AG08395 (cell line): ENCODE data around the gene WIPF2.

Source experiments
- DNase-seq: peaks from one replicate; pipeline ENCODE4 v3.0.0; 2012; ENCODE audit warnings: mixed read lengths, low spot score

Gene WIPF2

DNA sequence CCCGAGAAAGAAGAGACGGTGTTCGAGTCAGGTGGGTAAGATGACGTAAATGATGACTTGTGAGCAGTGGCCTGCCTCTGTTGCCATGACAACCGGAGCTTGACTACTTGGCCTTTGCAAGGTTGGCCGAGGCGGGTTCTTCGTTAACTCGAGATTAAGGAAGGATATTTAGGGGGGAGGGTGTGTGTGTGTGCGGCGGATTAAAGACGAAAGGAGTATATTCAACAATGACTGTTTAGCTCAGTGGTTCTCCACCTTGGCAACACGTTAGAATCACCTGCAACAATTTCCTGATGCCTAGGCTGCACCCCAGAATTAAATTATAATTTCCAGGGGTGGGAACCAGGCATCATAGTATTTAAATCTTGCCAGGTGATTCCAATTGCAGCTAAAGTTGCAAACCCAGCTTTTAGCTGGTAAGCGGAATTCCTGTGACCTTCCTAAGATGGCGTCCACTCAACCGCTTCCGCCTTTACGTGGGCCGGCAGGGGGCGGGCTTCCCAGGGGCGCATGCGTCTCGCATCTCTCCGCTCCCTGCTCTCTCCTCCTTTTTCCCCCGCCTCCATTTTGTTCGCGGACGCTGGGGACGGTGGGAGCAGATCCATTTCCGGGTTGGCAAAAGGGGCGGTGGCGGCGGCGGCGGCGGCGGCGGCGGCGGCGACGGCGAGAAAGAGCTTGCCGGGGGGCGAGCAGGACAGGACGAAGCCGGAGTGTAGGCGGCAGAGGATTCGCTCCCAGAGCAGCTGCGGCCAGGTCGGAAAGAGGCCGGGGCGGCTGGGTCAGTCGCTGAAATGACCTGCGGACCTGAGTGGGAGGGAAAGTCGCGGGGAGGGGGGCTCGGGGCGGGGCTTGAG lies at the start of gene WIPF2:
Gene WIPF2 (plus strand): TSS at position 565 of the 854 bp plus-strand sequence. CDS start 37,156 bp downstream, outside the sequence.
- DNase-seq, result peak; percentile 97

GRCh38 chr17:40170325-40170724 lies 48.8 kb upstream of the WIPF2 start:
- no peak for DNase-seq

- no peak for DNase-seq
Observed at GRCh38 chr17:40171750-40172149, 47.4 kb upstream of the WIPF2 start.

- DNase-seq, result no peak
Observed at GRCh38 chr17:40173091-40173777, 45.9 kb upstream of the WIPF2 start.

DNA sequence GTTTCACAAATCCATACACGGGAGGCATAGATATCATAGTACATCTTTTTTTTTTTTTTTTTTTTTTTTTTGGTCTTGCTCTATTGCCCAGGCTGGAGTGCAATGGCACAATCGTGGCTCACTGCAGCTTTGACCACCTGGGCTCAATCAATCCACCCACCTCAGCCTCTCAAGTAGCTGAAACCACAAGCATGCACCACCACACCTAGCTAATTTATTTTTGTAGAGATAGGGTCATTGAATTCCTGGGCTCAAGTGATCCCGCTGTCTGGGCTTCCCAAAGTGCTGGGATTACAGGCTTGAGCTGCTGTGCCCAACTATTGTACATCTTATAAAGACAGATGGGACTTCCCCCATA lies 45.3 kb upstream of the WIPF2 start:
- no peak for DNase-seq

DNA sequence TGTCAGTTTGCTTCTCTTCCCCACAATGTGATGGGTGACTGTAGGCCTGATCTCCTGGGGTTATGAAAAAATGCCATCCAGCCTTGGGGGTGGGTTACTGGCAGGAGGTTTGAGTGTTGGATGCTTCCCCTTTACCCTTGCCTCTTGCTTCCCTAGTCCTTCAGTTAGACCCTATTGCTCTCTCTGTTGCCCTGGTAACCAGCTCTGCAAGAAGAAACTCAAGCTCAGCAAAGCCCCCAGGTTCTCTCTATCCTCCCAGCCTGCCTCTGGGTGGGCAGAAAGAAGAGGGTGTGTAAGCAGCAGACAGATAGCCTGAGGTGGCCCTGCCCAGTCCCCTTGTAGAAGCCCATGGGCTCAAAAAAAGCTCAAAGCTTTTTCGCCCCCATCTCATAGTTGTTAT lies 44.6 kb upstream of the WIPF2 start:
- DNase-seq, result no peak

GRCh38 chr17:40175928-40176753 lies 43.0 kb upstream of the WIPF2 start:
- DNase-seq, result no peak

GRCh38 chr17:40176754-40177110 lies 42.4 kb upstream of the WIPF2 start:
- DNase-seq, result no peak

DNA sequence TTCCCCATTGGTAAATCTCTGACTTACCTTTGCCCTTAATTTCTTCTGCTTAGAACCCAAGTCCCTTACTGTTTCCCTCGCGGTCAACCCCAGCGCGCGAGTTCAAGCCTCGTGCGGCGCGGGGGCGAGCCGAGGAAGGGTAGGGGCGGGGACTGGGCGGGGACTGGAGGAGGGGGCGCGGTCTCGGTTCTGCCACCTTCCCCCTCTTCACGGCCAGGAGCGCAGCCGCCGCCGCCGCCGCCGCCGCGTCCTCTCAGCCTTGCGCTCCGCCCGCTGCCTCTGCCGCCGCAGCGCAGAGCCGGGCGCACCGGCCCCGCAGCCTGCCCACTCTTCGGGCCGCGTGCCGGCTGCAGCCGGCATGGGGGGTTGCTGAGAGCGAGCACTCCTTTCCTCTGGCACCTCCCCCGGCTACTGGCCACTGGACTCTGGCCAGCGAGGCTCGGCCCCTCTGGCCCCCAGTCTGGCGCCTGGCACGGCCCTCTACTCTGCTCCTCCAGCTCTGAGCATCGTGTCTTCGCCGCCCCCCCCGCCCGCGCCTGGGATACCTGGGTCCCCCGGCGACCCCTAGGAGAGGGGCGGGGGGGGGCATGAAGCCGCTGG lies 41.7 kb upstream of the WIPF2 start, which contains the start of gene RAPGEFL1:
Gene RAPGEFL1 (plus strand): TSS at position 196 of the 600 bp plus-strand sequence. CDS start 392 bp downstream, at position 588.
- DNase-seq, result peak; percentile 80

DNA sequence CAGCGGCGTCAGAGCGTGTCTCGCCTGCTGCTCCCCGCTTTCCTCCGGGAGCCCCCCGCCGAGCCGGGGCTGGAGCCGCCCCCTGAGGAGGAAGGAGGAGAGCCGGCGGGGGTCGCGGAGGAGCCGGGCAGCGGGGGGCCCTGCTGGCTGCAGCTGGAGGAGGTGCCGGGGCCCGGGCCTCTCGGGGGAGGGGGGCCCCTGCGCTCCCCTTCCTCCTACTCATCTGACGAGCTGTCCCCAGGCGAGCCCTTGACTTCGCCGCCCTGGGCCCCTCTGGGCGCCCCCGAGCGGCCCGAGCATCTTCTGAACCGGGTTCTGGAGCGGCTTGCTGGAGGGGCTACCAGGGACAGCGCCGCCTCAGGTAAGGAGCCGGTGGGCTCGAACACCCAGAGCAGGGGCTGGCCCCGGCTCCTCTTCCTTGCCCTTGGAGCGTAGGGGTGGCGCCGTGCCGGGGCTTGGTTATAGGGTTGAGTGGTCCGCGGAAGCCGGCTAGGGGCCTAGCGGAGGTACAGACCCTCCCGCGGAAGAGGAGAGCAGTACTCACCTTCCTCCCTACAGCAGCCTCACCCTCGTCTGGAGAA lies 41.0 kb upstream of the WIPF2 start:
- no peak for DNase-seq

DNA sequence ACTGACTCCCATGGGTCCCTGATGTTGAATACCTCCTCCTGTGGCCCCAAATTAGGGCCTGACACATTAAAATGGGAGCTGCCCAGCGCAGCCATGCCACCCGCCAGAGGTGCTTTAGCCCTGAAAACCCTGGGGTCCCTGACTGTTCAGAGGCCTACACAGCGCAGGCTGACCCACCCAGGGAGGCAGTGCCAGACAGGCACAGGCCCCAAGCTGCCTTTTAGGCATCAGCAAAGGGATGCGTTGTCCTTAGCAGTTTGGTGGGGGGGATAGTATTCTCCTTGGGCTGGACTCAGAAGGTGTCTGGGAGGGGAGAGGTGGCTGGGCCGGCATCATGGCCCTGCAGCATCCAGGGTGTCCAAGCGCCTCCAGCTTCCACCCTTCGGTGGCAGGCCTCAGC lies 40.4 kb upstream of the WIPF2 start:
- DNase-seq, result no peak

DNA sequence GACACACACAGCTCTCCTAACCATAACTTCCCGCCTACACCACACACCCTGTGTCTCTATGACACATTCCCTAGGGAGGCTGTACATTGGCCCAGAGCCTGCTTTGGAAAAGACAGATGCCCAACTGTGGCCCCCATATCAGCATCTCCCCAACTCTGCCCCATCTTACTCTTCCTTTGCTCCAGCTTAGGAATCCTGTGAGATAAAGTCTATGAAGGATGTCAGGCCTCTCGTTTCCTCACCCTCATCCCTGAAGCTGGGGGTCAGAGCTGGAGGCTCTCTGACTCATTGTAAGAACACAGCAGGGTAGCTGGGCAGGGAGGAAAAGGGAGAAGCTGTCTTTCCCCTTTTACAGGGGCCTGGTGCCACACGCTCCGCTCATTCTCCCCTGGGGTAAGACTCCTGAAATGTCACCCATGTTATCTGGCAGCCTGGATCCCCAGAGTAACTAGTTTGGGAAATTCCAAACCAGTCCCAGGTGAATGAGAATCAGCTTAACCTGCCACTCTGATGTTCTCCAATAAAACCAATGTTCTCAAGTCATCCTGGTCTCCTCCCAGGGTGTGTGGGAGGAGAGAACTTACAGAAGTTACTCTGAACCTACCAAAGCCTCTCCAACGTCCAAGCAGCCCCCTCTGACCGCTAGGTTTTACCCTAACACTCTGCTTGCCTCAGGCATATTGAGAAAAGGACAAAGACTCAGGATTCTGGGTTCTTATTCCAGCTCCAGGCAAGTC lies 39.0 kb upstream of the WIPF2 start:
- DNase-seq, result peak; percentile 55

GRCh38 chr17:40180694-40181093 lies 38.4 kb upstream of the WIPF2 start:
- DNase-seq, result no peak

- DNase-seq, result no peak
Observed at GRCh38 chr17:40181205-40181604, 37.9 kb upstream of the WIPF2 start.

- no peak for DNase-seq
Observed at GRCh38 chr17:40182606-40183005, 36.5 kb upstream of the WIPF2 start.

DNA sequence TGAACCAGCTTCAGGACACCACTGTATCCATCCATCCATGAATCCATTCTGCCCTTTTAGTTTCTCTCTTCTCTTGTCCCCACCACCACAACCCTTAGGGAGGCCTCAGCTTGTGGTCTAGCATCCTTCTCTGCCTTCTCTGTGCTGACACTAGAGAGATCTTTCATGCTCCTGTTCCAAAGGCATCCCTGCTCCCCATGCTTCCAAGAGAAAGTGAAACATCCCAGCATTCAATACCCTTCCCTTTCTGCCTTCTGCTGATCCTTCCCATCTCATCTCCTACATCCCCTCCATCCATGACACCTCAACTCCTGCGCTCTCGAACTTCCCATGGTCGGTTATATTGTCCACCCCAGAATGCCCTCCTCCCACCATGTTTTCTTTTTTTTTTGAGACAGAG lies 31.9 kb upstream of the WIPF2 start:
- DNase-seq, result no peak

DNA sequence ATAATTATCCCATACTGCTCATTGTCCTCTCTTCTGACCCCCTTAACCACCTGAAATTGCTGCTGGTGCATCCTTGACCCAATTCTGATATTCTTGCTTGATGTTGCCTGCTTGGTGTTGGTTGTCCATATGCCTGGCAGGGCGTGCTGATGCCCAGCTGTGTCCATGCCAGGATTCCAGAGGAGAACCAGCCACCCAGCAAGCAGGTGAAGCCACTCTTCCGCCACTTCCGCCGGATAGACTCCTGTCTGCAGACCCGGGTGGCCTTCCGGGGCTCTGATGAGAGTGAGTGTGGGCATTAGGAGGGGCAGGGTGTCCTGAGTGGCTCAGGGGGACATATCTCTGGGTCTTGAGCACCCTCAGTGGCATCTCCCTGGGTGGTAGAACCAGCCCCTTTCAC lies 30.4 kb upstream of the WIPF2 start:
- DNase-seq, result no peak

DNA sequence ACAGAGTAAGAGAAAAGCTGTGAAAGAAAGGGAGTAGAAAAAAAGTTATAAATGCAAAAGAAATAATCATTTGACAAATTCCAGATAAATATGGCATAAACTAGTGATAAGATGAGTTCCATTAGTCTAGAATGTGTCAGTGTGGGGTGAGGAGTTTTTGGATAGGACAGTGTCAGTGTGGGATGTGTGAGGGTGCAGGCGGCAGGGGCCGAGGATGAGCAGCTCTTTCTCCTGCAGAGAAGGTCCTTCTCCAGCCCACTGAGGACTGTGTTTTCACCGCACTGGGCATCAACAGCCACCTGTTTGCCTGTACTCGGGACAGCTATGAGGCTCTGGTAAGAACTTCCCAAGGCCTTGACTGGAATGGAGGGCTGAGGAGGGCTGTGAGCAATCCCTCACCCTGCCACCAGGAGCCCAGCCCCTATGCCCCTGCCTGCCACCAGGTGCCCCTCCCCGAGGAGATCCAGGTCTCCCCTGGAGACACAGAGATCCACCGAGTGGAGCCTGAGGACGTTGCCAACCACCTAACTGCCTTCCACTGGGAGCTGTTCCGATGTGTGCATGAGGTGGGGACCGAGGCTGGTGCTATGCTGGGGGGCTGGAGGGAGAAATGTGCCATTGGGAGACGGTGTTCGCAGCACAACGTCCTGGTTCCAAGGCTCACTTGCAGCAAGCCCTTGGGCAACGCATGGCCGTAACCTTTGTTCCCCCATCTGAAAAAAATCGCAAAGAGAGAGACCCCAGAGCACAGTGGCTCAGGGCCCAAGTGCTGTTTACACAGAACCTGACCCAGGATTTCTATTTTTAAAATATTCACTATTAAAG lies 28.7 kb upstream of the WIPF2 start:
- no peak for DNase-seq

GRCh38 chr17:40191237-40192208 lies 27.6 kb upstream of the WIPF2 start:
- DNase-seq, result peak; percentile 89
